KG1 (cell line): ENCODE results near the gene FYN.

ENCODE experiments used
- DNase-seq: peaks from one replicate; lab custom pipeline; 2025; lab: John Stamatoyannopoulos, UW

Gene FYN

GRCh38 chr6:111880181-111880888, 7.1 kb upstream of the FYN start:
- DNase-seq, result no peak

GRCh38 chr6:111875741-111876140, 2.5 kb upstream of the FYN start:
- no peak for DNase-seq

GRCh38 chr6:111874025-111874415, 768 bp upstream of the FYN start:
- DNase-seq, result no peak

- DNase-seq, result no peak
Measured at GRCh38 chr6:111872401-111873177, 663 bp downstream of the FYN start.

GRCh38 chr6:111871725-111872400, 1.4 kb downstream of the FYN start:
- no peak for DNase-seq

- DNase-seq, result no peak
Measured at GRCh38 chr6:111871207-111871606, 2.0 kb downstream of the FYN start.

- DNase-seq, result no peak
Measured at GRCh38 chr6:111870742-111871064, 2.5 kb downstream of the FYN start.

- DNase-seq, result no peak
Measured at GRCh38 chr6:111870051-111870741, 3.1 kb downstream of the FYN start.

GRCh38 chr6:111866857-111867256, 6.4 kb downstream of the FYN start:
- DNase-seq, result no peak

GRCh38 chr6:111865909-111866546, 7.2 kb downstream of the FYN start:
- no peak for DNase-seq

GRCh38 chr6:111865049-111865585, 8.1 kb downstream of the FYN start:
- DNase-seq, result no peak

GRCh38 chr6:111864138-111865048, 8.9 kb downstream of the FYN start:
- DNase-seq, result no peak

- no peak for DNase-seq
Measured at GRCh38 chr6:111862741-111863140, 10.5 kb downstream of the FYN start.

- DNase-seq, result no peak
Measured at GRCh38 chr6:111862314-111862713, 10.9 kb downstream of the FYN start.

GRCh38 chr6:111861431-111861885, 11.8 kb downstream of the FYN start:
- no peak for DNase-seq

GRCh38 chr6:111858347-111858746, 14.9 kb downstream of the FYN start:
- DNase-seq, result no peak

GRCh38 chr6:111857674-111858337, 15.4 kb downstream of the FYN start:
- DNase-seq, result no peak

GRCh38 chr6:111855753-111856152, 17.5 kb downstream of the FYN start:
- DNase-seq, result no peak

- no peak for DNase-seq
Measured at GRCh38 chr6:111854683-111855082, 18.6 kb downstream of the FYN start.

- no peak for DNase-seq
Measured at GRCh38 chr6:111852725-111853124, 20.5 kb downstream of the FYN start.
